Measurements from ENCODE around the gene SORBS1.
"Not testable (repeated sequence)": the region's sequence is repeated elsewhere in the genome, so short reads cannot be mapped to it uniquely, and the experiment has no call there.

The SORBS1 gene

GRCh38 chr10:95480102-95480900, 80.9 kb downstream of the SORBS1 start:
- peak; percentile 45 for DNase-seq

GRCh38 chr10:95478935-95479334, 82.2 kb downstream of the SORBS1 start:
- DNase-seq, result no peak

GRCh38 chr10:95478185-95478584, 83.0 kb downstream of the SORBS1 start:
- no peak for DNase-seq

- no peak for DNase-seq
Measured at GRCh38 chr10:95477175-95477520, 84.0 kb downstream of the SORBS1 start.

GRCh38 chr10:95476469-95477174, 84.5 kb downstream of the SORBS1 start:
- DNase-seq, result no peak

GRCh38 chr10:95475827-95476468, 85.2 kb downstream of the SORBS1 start:
- DNase-seq, result no peak

- no peak for DNase-seq
Measured at GRCh38 chr10:95475003-95475383, 86.2 kb downstream of the SORBS1 start.

GRCh38 chr10:95474228-95475002, 86.8 kb downstream of the SORBS1 start:
- no peak for DNase-seq

GRCh38 chr10:95472304-95473088, 88.7 kb downstream of the SORBS1 start:
- DNase-seq, result no peak

GRCh38 chr10:95469676-95470075, 91.5 kb downstream of the SORBS1 start:
- DNase-seq, result no peak

GRCh38 chr10:95469251-95469650, 91.9 kb downstream of the SORBS1 start:
- no peak for DNase-seq

GRCh38 chr10:95467642-95468041, 93.5 kb downstream of the SORBS1 start:
- not testable (repeated sequence) for DNase-seq

- DNase-seq, result peak; percentile 80
Measured at GRCh38 chr10:95467162-95467599, 94.0 kb downstream of the SORBS1 start.

GRCh38 chr10:95466436-95466835, 94.7 kb downstream of the SORBS1 start:
- DNase-seq, result no peak

- no peak for DNase-seq
Measured at GRCh38 chr10:95464280-95464679, 96.9 kb downstream of the SORBS1 start.

GRCh38 chr10:95462740-95463667, 98.2 kb downstream of the SORBS1 start:
- no peak for DNase-seq

- DNase-seq, result no peak
Measured at GRCh38 chr10:95461611-95462010, 99.6 kb downstream of the SORBS1 start.

- peak; percentile 74 for DNase-seq
Measured at GRCh38 chr10:95459446-95460045, 101.6 kb downstream of the SORBS1 start.

GRCh38 chr10:95458871-95459270, 102.3 kb downstream of the SORBS1 start:
- DNase-seq, result no peak

- DNase-seq, result no peak
Measured at GRCh38 chr10:95458014-95458413, 103.2 kb downstream of the SORBS1 start.

Measured in right hindlimb (tissue), 1 donor.